ENCODE measurements around the gene SERPINA3.
"Not testable (repeated sequence)": the region's sequence is repeated elsewhere in the genome, so short reads cannot be mapped to it uniquely, and the experiment has no call there.

Gene SERPINA3

DNA sequence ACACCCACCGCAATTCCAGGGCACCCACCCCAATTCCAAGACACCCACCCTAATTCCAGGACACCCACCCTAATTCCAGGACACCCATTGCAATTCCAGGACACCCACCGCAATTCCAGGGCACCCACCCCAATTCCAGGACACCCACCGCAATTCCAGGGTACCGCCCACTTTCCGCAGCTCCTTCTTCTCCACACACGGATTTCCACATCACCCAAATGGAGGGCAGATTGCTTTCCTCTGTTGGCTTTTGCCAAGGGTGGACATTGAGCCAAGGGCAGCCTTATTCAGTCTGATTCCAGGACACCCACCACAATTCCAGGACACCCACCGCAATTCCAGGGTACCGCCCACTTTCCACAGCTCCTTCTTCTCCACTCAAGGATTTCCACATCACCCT, 25.6 kb downstream of the SERPINA3 start:
- not testable (repeated sequence) for DNase-seq

GRCh38 chr14:94638339-94638738, 26.1 kb downstream of the SERPINA3 start:
- DNase-seq, result no peak

GRCh38 chr14:94638961-94639817, 27.0 kb downstream of the SERPINA3 start:
- no peak for DNase-seq

DNA sequence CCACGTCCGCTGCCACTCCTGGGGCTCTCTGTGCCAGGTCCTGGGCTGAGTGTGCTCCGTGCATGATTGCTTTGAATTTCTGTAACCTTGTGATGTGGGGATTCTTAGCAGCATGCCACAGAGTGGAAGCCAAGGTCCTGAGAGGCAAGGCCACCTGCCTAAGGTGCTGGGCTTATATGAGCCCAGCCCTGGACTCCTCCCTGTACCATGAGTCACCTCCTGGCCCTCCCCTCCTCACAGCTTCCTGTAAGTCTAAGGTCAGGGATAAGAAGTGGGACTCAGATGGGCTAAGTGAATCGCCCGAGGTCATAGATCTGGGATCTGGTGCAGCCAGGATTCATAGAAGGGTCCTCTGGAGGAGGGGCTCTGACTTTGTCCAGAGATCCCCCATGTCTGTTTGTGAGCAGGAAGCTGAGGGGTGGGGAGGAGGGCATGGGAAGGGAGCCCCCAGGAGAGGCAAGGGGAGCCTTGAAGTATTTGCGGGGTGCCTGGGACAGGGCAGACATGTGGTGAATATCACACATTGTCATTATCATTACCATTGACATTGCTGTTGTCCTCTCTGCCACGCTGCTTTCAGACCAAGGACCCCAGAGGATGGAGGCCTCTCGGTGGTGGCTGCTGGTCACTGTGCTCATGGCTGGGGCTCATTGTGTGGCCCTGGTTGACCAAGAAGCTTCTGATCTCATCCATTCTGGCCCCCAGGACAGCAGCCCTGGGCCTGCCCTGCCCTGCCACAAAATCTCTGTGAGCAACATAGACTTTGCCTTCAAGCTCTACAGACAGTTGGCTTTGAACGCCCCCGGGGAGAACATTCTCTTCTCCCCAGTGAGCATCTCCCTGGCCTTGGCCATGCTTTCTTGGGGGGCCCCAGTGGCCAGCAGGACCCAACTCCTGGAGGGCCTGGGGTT, 28.8 kb downstream of the SERPINA3 start:
- no peak for DNase-seq

DNA sequence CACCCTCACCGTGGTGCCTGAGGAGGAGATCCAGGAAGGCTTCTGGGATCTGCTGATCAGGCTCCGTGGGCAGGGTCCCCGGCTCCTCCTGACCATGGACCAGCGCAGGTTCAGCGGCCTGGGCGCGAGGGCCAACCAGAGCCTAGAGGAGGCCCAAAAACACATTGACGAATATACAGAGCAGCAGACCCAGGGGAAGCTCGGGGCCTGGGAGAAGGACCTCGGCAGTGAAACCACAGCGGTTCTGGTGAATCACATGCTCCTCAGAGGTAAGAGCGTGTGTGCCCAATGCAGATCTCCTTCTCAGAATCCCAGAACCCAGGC, 29.4 kb downstream of the SERPINA3 start:
- no peak for DNase-seq

DNA sequence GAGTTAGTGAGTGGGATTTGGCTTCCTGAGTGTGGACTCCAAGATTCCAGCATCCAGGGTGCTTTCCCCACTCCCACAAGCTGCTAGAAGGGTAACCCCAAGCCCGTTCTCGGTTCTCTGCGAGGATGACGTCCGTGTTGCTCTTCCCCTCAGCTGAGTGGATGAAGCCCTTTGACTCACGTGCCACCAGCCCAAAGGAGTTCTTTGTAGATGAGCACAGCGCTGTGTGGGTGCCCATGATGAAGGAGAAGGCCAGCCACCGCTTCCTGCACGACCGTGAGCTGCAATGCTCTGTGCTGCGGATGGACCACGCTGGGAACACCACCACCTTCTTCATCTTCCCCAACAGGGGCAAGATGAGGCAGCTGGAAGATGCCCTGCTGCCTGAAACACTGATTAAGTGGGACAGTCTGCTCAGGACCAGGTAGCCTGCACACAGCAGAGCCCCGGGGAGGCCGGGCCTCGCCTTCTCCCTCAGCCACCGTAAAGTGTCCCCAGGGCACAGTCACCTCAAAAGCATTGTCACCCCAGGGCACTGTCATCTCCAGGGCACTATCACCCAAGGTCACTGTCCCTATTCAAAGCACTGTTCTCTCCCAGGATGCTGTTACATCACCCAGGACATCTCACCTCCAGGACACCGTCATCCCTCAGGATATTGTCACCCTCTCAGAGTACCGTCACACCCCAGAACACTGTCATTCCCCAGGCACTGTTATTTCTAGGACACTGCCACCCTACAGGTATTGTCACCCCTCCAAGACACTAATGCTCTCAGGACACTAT, 31.3 kb downstream of the SERPINA3 start:
- DNase-seq, result no peak

DNA sequence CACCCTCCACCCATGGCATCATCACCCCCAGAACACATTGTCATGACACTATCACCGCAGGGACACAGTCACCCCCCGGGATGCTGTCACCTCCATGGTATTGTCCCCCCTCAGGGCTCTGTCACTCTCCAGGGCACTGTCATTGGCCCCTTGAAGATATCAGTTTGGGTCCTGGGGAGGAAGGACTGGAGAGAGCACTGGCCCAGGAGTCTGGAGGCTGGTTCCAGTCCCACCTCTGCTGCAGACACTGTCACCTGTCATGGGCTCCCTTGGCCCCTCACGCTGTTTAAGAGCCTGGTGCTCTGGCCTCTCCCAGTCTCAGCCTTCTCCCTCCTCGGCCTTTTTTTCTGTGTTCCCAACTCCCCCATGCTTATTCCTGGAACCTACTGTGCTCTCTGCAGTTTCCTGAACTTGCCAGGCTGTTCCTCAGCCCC, 31.9 kb downstream of the SERPINA3 start:
- DNase-seq, result no peak

DNA sequence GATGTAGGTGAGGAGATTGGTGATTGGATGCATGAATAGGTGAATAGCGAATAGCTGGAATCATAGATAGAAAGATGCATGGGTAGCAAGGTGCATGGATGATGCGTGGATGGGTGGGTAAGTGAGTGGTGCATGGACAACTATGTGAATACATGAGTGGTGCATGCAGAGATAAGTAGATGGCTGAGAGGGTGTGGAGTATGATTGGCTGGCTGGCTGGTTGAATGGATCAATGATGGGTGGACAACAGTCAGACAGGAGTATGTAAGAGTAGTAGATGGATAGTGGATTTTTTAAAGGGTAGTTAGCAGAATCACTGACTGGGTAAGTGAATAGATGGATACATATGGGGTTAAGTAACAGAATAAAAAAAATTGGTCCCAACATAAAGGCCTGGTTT, 33.9 kb downstream of the SERPINA3 start:
- no peak for DNase-seq

DNA sequence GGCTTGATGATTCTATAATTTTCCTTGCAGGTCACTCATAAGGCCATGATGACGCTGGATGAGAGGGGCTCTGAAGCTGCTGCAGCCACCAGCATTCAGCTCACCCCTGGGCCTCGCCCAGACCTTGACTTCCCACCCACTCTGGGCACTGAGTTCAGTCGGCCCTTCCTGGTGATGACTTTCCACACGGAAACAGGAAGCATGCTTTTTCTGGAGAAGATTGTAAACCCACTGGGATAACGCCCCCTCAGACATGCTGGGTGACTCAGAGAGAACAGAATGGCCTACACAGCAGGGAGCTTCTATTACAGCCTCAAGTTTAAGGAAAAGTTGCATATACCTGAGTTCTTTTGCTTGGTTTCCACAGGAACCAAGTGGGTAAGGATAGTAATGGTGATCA, 34.3 kb downstream of the SERPINA3 start:
- DNase-seq, result no peak

DNA sequence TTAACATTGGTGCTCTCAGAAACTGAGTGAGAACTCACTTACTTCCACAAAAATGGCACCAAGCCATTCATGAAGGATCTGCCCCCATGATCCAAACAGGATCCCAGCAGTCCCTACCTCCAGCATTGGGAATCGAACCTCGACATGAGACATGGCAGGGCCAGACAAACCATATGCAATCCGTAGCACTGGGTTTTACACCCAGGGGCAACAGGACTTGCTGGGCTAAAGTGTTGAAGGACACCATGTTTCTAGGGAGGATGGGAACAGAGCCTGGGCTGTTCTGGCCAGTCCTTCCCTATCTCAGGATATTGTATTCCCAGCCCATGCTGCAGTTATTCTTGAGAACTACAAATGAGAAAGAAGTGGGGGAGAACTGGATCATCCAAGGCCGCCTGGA, 36.6 kb downstream of the SERPINA3 start:
- DNase-seq, result no peak

DNA sequence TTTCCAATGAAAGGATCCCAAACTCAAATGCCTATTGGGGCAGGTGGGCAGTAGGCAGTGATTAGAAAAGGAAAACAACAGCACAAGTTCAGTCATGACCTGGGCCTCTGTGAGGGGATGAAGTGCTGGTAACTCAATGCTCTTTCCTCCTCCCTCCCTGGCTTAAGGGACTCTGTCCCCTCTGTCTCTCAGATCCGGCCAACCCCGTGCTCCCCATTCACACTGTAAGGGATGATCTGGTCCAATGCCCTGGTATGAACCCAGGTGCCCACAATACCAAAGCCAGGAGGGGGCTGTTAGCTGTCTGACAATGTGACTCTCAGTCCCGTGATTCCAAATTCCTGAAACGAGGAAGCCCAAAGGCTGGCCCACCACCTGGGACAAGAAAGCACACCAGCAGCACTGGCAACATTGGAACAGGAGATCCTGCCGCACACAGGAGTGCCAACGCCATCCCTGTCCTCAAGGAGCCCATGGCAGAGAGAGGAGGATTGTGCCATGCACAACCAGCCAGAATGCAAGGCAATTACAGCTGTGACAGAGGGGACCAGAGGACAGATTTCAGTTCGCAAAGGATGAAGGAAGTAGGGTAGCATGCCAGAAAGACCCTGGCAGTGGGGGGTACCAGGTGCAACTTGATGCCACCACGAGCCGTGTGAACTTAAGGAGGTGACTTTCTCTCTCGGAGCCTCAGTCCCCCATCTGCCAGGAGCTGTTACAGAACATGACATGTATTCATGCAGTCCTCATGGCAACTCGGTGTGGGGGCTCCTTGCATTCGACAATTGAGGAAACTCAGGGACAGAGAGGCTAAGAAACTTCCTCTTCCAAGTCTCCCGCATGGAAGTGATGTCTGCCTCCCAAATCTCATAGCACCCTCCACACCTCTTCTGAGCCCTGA, 37.6 kb downstream of the SERPINA3 start:
- DNase-seq, result no peak

- DNase-seq, result no peak
Measured at GRCh38 chr14:94650444-94650775, 38.2 kb downstream of the SERPINA3 start.

GRCh38 chr14:94650806-94651805, 38.9 kb downstream of the SERPINA3 start:
- no peak for DNase-seq

DNA sequence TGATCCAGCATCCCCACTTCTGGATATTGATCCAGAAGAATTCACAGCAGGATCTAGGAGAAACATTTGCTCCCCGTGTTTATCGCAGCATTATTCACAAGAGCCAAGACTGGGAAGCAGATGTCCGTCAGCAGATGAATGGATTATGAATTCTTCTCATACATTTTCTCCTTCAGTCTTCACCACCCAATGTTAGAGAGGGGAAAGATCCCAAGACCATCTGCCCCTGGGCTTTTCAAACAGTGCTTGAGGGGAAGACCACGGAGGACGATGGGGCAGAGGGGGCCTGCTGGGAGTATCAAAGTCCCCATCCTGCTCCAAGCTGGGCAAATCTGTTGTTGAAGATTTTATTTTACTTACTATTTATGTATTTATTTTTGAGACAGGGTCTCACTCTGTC, 41.1 kb downstream of the SERPINA3 start:
- DNase-seq, result no peak

GRCh38 chr14:94654071-94654861, 42.1 kb downstream of the SERPINA3 start:
- DNase-seq, result no peak

- DNase-seq, result no peak
Measured at GRCh38 chr14:94655169-94655710, 43.0 kb downstream of the SERPINA3 start.

GRCh38 chr14:94656043-94656442, 43.9 kb downstream of the SERPINA3 start:
- no peak for DNase-seq

DNA sequence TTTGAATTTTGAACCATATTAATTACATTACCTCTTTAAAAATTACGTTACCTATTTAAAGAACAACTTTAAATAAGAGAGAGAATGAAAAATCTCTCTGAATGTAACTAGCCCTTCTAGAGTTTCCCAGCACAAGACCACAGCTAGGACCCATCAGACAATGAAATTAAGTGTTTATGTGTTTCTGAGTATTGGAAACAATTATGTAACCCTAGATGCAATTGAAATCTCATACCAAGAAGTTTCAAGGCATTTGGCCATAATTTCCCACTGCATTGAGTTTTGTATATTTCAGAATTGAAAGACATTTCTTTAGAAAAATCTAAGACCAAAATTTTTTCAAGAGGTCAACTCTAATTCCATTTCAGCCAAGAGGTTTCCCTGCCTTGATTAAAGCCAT, 47.1 kb downstream of the SERPINA3 start:
- DNase-seq, result no peak

- no peak for DNase-seq
Measured at GRCh38 chr14:94659901-94660300, 47.7 kb downstream of the SERPINA3 start.

All from DMS 273 treated with DMSO at 0.1 percent for 48 hours (cell line).